Stimulated activated CD8-positive, alpha-beta memory T cell treated with anti-CD3 and anti-CD28 coated beads, Interleukin-12 subunit alpha, Interleukin-12 subunit beta, amount 100 ng/mL, for 24 hours (primary cell): ENCODE measurements around the gene SEPTIN8.
"Not testable (repeated sequence)": the region's sequence is repeated elsewhere in the genome, so short reads cannot be mapped to it uniquely, and the experiment has no call there.

Experiments used
- DNase-seq: peaks from one replicate; pipeline ENCODE4 v3.0.0-alpha.2; 2020; ENCODE audit errors: extremely low read depth

The SEPTIN8 gene

GRCh38 chr5:132812781-132813598, 36.0 kb upstream of the SEPTIN8 start, which contains the start of gene SOWAHA:
Gene SOWAHA (plus strand): TSS chr5:132813302. CDS start chr5:132813622, 320 bp downstream.
- DNase-seq, result no peak

GRCh38 chr5:132812123-132812765, 35.2 kb upstream of the SEPTIN8 start:
- no peak for DNase-seq

GRCh38 chr5:132810605-132811004, 33.6 kb upstream of the SEPTIN8 start:
- DNase-seq, result no peak

GRCh38 chr5:132808866-132809265, 31.8 kb upstream of the SEPTIN8 start:
- no peak for DNase-seq

- no peak for DNase-seq
Observed at GRCh38 chr5:132808448-132808847, 31.4 kb upstream of the SEPTIN8 start.

GRCh38 chr5:132807163-132807838, 30.3 kb upstream of the SEPTIN8 start:
- no peak for DNase-seq

- not testable (repeated sequence) for DNase-seq
Observed at GRCh38 chr5:132806804-132807162, 29.7 kb upstream of the SEPTIN8 start.

- DNase-seq, result not testable (repeated sequence)
Observed at GRCh38 chr5:132805872-132806271, 28.8 kb upstream of the SEPTIN8 start.

GRCh38 chr5:132804219-132804618, 27.2 kb upstream of the SEPTIN8 start:
- DNase-seq, result not testable (repeated sequence)

- DNase-seq, result not testable (repeated sequence)
Observed at GRCh38 chr5:132802685-132803066, 25.6 kb upstream of the SEPTIN8 start.

GRCh38 chr5:132802044-132802684, 25.1 kb upstream of the SEPTIN8 start:
- DNase-seq, result no peak

- no peak for DNase-seq
Observed at GRCh38 chr5:132800545-132800944, 23.5 kb upstream of the SEPTIN8 start.

GRCh38 chr5:132799392-132799791, 22.4 kb upstream of the SEPTIN8 start:
- no peak for DNase-seq

- no peak for DNase-seq
Observed at GRCh38 chr5:132797651-132798050, 20.6 kb upstream of the SEPTIN8 start.

- DNase-seq, result no peak
Observed at GRCh38 chr5:132791026-132791425, 14.0 kb upstream of the SEPTIN8 start.

- no peak for DNase-seq
Observed at GRCh38 chr5:132790201-132790865, 13.3 kb upstream of the SEPTIN8 start.

GRCh38 chr5:132788990-132789886, 12.2 kb upstream of the SEPTIN8 start:
- no peak for DNase-seq

- no peak for DNase-seq
Observed at GRCh38 chr5:132788508-132788907, 11.5 kb upstream of the SEPTIN8 start.

GRCh38 chr5:132787076-132787475, 10.0 kb upstream of the SEPTIN8 start:
- DNase-seq, result no peak

- no peak for DNase-seq
Observed at GRCh38 chr5:132785864-132786263, 8.8 kb upstream of the SEPTIN8 start.

- DNase-seq, result no peak
Observed at GRCh38 chr5:132785365-132785764, 8.3 kb upstream of the SEPTIN8 start.
